ENCODE data around the gene HSD17B11.
"Not testable (repeated sequence)": the region's sequence is repeated elsewhere in the genome, so short reads cannot be mapped to it uniquely, and the experiment has no call there.

DNA sequence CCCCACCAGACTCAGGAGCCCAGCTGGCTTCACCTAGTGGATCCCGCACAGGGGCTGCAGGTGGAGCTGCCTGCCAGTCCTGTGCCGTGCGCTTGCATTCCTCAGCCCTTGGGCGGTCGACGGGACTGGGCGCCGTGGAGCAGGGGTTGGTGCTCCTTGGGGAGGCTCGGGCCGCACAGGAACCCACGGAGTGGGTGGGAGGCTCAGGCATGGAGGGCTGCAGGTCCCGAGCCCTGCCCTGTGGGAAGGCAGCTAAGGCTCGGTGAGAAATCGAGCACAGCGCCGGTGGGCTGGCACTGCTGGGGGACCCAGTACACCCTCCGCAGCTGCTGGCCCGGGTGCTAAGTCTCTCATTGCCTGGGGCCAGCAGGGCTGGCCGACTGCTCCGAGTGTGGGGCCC is 4.9 kb upstream of the HSD17B11 start:
- TF ChIP-seq, protein P1, sequence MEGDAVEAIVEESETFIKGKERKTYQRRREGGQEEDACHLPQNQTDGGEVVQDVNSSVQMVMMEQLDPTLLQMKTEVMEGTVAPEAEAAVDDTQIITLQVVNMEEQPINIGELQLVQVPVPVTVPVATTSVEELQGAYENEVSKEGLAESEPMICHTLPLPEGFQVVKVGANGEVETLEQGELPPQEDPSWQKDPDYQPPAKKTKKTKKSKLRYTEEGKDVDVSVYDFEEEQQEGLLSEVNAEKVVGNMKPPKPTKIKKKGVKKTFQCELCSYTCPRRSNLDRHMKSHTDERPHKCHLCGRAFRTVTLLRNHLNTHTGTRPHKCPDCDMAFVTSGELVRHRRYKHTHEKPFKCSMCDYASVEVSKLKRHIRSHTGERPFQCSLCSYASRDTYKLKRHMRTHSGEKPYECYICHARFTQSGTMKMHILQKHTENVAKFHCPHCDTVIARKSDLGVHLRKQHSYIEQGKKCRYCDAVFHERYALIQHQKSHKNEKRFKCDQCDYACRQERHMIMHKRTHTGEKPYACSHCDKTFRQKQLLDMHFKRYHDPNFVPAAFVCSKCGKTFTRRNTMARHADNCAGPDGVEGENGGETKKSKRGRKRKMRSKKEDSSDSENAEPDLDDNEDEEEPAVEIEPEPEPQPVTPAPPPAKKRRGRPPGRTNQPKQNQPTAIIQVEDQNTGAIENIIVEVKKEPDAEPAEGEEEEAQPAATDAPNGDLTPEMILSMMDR (conservative IDR thresholded peaks at IDR 0.05 in 1 of 2, IDR thresholded peaks at IDR 0.05 in 1 of 2; ENCODE audit: extremely low read depth in 1 of 2, insufficient read depth in 1 of 2, low read depth in 1 of 2, low read length in 2 of 2), result not testable (repeated sequence)
- not testable (repeated sequence) for TF ChIP-seq EZH2 (IDR thresholded peaks at IDR 0.05; ENCODE audit: borderline replicate concordance, low read length)
